ENCODE results near the gene MSL2.
"Not testable (repeated sequence)": the region's sequence is repeated elsewhere in the genome, so short reads cannot be mapped to it uniquely, and the experiment has no call there.

The MSL2 gene

DNA sequence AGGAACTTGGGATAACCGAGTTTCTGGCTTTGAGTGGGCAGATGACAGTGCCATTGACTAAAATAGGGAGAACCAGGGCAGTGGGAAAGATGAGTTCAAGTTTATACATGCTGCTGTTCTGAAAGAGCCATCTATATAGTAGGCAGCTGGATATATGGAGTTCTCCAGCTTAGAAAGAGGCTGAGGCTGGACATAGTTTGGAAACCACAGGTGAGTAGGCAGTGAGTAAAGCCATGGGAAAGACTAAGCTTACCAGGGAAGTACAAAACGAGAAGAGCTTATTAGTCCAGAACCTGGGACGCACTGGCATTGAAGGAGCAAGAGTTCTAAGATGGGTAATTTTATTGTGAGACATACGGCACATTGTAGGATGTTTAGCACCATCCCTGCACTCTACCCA lies 54.2 kb downstream of the MSL2 start:
- DNase-seq (ENCODE audit: low spot score), result no peak

DNA sequence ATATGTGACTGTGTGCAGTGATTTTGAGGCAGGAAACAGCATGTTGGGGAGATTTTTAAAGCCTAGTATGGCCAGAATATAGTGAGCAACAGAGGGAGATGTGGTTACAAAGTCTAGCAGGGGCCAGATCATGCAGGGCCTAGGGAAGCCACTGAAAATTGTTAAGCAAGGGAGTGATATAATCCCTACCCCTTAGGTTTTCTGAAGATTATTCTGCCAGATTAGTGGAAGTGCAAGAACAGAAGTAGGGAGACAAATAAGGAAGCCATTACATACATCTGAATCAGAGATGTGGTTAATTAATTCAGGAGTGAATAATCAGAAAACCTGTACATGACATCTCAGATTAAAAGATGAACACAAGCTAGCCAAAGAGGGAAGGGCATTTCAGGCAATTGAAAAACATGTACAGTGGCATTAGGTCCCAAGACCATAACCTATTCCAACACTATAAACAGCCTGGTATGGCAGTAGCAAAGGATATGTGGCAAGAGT lies 54.8 kb downstream of the MSL2 start:
- DNase-seq (ENCODE audit: low spot score), result no peak

DNA sequence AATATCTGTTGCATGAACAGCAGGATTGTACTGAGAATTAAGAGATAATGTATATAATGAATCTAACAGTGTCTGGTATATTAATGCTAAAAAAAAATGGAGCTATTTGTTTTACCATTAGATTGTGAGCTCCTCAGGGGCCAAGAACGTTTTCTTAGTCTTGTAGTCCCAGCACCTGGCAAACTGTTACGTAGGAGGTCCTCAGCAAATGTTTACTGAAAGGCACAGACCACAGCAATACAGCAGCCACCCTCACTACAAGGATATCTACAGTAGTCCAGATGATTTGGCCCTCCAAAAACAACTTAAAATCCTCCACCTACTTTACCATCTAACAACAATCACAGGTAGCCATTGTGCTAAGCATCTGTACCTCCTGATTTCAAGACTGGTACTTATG lies 59.7 kb downstream of the MSL2 start:
- no peak for DNase-seq (ENCODE audit: low spot score)

- DNase-seq (ENCODE audit: low spot score), result no peak
These were observed 60.9 kb downstream of the MSL2 start for GRCh38 chr3:136135039-136135802.

DNA sequence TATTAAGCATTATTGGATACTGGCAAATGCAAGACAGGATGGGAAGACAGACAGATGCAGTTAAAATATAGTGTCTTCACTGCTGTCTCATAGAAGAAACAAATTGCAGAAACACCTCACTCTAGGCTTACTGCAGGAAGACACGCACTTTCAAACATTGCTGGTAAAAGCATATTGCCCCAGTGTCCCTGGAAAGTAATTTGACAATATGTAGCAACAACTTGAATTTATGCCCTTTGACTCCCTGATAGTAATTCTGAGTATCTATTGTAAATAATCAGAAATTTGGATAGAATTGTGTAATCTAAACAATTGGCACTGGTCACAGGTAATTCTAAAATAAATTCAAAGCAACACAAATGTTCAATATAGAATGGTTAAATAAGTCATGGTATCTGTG lies 62.0 kb downstream of the MSL2 start:
- DNase-seq (ENCODE audit: low spot score), result no peak

DNA sequence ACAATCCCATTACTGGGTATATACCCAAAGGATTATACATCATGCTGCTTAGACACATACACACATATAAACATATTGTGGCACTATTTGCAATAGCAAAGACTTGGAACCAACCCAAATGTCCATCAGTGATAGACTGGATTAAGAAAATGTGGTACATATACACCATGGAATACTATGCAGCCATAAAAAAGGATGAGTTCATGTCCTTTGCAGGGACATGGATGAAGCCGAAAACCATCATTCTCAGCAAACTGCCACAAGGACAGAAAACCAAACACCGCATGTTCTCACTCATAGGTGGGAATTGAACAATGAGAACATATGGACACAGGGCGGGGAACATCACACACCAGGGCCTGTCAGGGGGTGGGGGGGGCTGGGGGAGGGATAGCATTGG lies 64.5 kb downstream of the MSL2 start:
- DNase-seq (ENCODE audit: low spot score), result not testable (repeated sequence)

- DNase-seq (ENCODE audit: low spot score), result no peak
These were observed 74.1 kb downstream of the MSL2 start for GRCh38 chr3:136122006-136122405.

DNA sequence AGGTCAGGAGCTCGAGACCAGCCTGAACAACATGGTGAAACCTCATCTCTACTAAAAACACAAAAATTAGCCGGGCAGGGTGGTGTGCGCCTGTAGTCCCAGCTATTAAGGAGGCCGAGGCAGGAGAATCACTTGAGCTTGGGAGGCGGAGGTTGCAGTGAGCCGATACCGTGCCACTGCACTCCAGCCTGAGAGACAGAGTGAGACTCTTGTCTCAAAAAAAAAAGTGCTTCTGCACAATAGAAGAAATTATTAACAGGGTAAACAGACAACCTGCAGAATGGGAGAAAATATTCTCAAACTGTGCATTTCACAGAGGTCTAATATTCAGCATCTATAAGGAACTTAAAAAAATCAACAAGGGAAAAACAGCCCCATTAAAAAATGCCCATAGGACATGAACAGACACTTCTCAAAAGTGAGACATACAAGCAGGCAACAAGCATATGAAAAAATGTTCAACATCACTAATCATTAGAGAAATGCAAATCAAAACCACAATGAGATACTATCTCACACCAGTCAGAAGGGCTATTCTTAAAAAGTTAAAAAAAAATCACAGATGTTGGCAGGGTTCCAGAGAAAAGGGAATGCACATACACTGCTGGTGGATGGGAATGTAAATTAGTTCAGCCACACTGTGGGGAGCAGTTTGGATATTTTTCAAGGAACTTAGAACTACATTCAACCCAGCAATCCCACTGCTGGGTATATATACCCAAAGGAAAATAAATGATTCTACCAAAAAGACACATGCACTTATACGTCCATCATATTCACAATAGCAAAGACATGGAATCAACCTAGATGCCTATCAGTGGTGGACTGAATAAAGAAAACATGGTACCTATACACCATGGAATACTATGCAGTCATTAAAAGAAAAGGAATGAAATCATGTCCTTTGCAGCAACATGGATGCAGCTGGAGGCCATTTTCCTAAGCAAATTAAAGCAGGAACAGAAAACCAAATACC lies 75.5 kb downstream of the MSL2 start:
- no peak for DNase-seq (ENCODE audit: low spot score)

- DNase-seq (ENCODE audit: low spot score), result not testable (repeated sequence)
These were observed 76.4 kb downstream of the MSL2 start for GRCh38 chr3:136119783-136120182.

DNA sequence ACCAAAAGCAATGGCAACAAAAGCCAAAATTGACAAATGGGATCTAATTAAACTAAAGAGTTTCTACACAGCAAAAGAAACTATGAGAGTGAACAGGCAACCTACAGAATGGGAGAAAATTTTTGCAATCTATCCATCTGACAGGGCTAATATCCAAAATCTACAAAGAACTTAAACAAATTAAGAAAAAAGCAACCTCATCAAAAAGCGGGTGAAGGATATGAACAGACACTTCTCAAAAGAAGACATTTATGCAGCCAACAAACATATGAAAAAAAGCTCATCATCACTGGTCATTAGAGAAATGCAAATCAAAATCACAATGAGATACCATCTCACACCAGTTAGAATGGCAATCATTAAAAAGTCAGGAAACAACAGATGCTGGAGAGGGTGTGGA lies 76.8 kb downstream of the MSL2 start:
- not testable (repeated sequence) for DNase-seq (ENCODE audit: low spot score)

GRCh38 chr3:136114421-136114820 lies 81.7 kb downstream of the MSL2 start:
- no peak for DNase-seq (ENCODE audit: low spot score)

DNA sequence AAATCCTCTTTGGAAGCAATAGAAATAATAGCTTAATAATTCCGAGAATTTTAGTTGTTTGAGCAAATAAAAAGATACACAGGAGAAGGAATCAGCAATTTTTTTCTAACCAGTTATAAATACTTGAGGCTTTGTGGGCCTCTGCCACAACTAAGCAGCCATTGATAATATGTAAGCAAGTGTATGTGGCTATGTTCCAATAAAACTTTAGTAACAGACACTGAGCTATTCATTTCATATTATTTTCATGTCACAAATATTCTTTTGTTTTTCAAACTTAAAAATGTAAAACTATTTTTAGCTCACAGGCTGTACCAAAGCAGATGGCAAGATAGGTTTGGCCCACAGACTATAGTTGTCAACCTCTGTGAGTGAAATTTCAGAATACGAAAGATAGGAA lies 85.7 kb downstream of the MSL2 start:
- no peak for DNase-seq (ENCODE audit: low spot score)

DNA sequence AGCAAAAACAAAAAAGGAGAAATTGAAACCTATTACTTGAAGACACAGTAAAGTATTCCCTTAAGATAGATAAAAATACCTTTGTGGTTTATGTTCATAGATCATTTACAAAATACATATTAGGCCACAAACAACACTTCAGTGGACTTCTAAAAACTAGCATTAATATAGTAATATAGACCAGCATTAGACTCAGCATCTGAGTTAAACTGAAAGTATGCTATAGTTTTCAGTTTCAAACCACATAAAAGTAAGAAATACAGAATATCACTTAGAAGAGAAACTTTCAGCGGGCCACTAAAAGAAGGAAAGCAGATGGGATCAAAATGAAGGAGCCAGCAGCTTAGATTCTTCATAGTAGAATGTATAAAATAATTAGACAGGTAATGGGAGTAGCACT lies 86.6 kb downstream of the MSL2 start:
- DNase-seq (ENCODE audit: low spot score), result no peak

DNA sequence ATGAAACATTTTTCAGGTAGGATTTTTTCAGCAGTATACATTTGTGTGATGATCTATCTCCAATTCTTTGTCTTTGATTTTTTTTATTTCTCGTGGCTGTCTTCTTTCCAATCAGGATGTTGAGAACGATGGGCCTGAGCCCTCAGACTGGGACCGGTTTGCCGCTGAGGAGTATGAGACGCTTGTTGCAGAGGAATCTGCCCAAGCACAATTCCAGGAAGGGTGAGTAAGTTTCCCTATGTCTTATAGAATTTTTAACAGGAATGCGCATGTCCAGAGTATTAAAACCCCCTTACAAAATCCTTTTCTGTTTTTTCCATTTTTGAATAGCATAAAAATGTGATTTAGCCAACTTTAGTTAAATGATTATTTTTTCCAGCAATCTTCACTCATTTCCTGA lies 90.0 kb downstream of the MSL2 start:
- no peak for DNase-seq (ENCODE audit: low spot score)

- no peak for DNase-seq (ENCODE audit: low spot score)
These were observed 91.1 kb downstream of the MSL2 start for GRCh38 chr3:136105044-136105443.
